Fibroblast of villous mesenchyme (primary cell): ENCODE measurements around the gene PRDM8. TPM values are rescaled to one million over a fixed set of nuclear protein-coding genes. Genes with fewer than 3 reads are reported as not detected.
A peak's percentile ranks its signal among the peaks of the same experiment; 100 is the strongest.

ENCODE experiments used
- DNase-seq: peaks from one replicate; pipeline ENCODE4 v3.0.0-alpha.2; 2010; ENCODE audit warnings: low read depth
- H3K4me3 ChIP-seq: 2 replicates; pipeline ENCODE4 v1.5.1; 2011; ENCODE audit warnings: low read depth, mild to moderate bottlenecking, low read length
- CTCF ChIP-seq: IDR thresholded peaks from 2 replicates; pipeline ENCODE4 v1.5.1; 2012; ENCODE audit warnings: low read depth, mild to moderate bottlenecking, low read length; ENCODE audit not compliant: insufficient read depth
- total RNA-seq: library from RNA; depleted of rRNA; stranded (reverse); fragments of >200 nt; gene quantifications from 2 replicates; pipeline ENCODE4 v1.2.3, GENCODE V29; 2012

The PRDM8 gene
- total RNA-seq, 1 donor: 7.3 TPM

DNA sequence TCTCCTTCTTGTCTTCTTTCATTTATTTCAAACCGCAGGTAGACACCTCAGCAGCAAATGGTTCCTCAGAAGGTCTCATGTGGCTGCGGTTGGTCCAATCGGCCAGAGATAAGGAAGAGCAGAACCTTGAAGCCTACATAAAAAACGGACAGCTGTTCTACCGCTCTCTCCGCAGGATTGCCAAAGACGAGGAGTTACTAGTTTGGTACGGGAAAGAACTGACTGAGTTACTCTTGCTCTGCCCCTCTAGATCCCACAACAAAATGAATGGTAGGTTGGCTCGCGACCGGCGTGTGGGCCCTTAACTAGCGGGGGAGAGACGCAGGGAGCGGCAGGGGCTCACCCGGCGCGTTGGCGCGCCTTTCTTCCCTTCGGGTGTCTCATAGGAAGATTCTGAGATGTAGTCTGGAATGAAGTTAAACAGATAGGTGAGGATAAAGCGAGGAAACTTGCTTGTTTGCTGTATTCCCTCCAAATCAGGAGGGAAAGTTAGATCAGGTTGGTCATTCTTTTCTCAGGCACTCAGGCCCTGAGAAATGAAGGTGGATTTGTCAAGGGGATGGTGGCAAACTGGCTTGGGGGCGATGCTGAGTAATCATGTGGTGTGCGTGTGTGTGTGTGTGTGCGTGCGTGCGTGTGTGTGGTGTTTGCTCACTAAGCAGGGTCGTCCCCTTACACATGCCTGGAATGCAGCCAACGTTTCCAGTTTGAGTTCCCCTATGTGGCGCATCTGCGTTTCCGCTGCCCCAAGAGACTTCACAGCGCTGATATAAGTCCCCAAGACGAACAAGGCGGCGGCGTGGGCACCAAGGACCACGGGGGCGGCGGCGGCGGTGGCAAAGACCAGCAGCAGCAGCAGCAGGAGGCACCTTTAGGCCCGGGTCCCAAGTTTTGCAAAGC, 4.2 kb downstream of the PRDM8 start:
- TF ChIP-seq CTCF: no peak
- peak; percentile 27 for DNase-seq
- H3K4me3 ChIP-seq: peak overlapping the region; percentile 63

DNA sequence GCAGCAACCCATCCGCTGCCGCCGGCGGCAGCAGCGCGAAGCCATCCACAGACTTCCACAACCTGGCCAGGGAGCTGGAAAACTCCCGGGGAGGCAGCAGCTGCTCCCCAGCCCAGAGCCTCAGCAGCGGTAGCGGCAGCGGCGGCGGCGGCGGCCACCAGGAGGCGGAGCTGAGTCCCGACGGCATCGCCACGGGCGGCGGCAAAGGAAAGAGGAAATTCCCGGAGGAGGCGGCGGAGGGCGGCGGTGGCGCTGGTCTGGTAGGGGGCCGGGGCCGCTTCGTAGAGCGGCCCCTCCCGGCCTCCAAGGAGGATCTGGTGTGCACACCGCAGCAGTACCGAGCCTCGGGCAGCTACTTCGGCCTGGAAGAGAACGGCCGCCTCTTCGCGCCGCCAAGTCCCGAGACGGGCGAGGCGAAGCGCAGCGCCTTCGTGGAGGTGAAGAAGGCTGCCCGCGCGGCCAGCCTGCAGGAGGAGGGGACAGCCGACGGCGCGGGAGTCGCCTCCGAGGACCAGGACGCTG, 4.9 kb downstream of the PRDM8 start:
- DNase-seq: peak; percentile 75
- peak overlapping the region; percentile 63 for H3K4me3 ChIP-seq
- TF ChIP-seq CTCF: peak; percentile 59

DNA sequence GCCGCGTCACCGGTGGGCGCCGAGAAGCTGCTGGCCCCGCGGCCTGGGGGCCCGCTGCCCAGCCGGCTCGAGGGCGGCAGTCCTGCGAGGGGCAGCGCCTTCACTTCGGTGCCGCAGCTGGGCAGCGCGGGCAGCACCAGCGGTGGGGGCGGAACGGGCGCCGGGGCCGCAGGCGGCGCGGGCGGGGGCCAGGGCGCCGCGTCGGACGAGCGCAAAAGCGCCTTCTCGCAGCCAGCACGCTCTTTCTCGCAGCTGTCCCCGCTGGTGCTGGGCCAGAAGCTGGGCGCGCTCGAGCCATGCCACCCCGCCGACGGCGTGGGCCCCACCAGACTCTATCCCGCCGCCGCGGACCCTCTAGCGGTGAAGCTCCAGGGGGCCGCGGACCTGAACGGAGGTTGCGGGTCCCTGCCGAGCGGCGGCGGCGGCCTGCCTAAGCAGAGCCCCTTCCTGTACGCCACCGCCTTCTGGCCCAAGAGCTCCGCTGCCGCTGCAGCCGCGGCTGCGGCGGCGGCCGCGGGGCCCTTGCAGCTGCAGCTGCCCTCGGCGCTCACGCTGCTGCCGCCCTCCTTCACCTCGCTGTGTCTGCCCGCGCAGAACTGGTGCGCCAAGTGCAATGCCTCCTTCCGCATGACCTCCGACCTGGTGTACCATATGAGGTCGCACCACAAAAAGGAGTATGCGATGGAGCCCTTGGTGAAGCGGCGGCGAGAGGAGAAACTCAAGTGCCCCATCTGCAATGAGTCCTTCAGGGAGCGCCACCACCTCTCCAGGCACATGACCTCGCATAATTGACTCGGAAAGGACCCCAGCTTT, 5.6 kb downstream of the PRDM8 start:
- H3K4me3 ChIP-seq: peak overlapping the region; percentile 63
- DNase-seq: peak; percentile 23
- no peak for TF ChIP-seq CTCF

DNA sequence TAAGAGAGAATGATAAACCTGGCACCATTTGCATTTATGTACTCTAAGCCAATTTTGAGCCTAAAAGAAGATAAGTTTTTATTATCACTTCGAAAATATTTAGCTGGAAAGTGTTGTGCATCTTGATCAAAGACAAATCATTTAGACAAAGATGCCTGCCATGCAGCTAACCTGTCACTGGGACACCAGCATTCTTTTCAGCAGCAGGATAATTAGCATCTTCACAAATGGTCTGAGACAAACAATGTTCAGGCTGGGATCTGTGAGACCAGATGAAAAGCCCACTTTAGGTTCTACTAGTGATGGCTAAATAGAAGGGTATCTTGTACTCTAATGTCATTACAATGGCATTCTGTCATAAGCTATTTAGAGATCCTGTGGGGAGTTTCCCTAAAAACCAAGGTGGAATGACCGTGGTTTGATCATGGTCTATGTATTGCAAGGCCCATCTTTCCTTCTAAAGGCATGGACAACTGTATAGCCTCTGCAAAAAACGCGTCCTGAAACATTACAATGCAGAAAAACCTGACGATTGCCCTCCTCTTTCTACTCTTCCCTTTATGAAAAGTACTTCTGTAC, 7.2 kb downstream of the PRDM8 start:
- no peak overlapping the region for H3K4me3 ChIP-seq
- TF ChIP-seq CTCF: no peak
- DNase-seq: no peak

- no peak overlapping the region for H3K4me3 ChIP-seq
Observed at GRCh38 chr4:80206111-80206510, 8.8 kb downstream of the PRDM8 start.

More at GRCh38 chr4:80206111-80206510, 8.8 kb downstream of the PRDM8 start:
- no peak for TF ChIP-seq CTCF
- DNase-seq: no peak
